Stimulated activated CD8-positive, alpha-beta memory T cell treated with anti-CD3 and anti-CD28 coated beads, Interleukin-15, amount 100 ng/mL, for 48 hours (primary cell): ENCODE measurements around the gene KLHDC8A.
"Not testable (repeated sequence)": the region's sequence is repeated elsewhere in the genome, so short reads cannot be mapped to it uniquely, and the experiment has no call there.

Experiments used
- DNase-seq, 2 donors: peaks; one replicate each; pipeline ENCODE4 v3.0.0-alpha.2; 2020; ENCODE audit warnings: low read depth in 2 of 2

The KLHDC8A gene

DNA sequence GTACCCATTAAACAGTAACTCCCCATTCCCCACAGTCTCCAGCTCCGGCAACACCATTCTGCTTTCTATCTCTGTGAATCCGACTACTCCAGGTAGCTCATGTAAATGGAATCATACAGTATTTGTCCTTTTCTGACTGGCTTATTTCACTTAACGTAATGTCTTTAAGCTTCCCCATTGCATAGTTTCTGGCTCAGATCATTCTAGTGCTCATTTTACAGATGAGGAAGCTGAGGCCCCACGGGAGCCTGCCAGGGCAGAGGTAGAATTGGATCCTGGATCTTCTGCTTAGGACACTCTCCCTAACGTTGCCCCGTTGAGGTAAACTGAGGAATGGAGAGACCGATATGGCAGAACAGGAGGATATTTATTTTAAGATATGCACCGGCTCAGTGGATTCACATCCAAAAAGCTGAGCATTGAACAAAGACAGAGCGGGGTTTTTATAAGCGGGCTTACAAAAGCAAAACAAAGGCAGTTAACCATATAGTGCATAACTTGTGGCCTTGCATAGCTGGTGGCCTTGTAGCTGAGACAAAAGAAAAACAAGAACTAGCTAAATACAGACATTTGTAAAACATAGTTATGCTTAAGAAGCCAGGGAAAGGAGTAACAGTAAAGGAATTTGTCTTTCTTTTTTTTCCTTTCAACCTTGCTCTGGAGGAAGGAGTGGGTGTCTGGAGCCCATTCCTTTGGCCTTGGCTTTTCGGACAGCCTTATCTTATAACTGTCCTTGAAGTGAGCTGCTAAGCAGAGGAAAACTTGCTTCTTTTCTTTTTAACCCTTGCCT, 15.3 kb upstream of the KLHDC8A start:
- no peak for DNase-seq

DNA sequence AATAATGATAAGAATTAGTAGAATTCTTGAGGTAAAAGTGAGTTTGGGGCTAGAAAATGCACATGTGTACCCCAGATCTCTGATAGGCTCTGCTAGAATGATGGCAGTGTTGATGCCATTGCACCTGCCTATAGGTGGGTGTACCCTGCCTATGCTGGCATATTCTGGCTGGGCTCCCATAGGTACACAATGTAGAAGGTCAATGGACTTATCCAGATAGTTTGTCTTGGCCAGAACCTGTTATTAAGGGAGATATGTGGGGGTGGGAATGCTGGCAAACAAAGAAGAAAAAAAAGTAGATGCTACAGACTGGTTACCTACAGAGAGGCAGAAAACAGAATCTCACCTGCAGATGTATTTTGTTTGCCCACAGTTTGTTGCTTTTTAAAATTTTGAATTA, 14.1 kb upstream of the KLHDC8A start:
- no peak for DNase-seq

DNA sequence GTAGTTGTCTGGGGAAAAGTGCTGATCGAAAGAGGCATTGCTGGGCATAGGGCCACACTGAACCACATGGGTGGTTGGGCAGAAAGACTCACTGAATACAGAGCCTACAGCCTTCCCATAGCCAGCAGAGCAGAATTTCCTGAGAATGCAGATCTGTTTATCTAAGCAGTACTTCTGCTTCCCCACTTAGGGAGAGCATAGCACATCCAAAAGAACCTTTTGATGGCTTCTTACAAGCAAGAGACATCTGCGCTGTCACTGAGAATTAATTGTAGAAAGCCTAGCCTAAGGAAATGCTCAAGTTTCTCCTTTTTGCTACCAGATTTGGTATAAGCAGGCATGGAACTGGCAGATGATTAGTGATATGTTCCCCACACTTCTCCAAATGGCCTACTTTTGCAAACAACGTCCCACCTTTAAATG, 13.0 kb upstream of the KLHDC8A start:
- DNase-seq = no peak

DNA sequence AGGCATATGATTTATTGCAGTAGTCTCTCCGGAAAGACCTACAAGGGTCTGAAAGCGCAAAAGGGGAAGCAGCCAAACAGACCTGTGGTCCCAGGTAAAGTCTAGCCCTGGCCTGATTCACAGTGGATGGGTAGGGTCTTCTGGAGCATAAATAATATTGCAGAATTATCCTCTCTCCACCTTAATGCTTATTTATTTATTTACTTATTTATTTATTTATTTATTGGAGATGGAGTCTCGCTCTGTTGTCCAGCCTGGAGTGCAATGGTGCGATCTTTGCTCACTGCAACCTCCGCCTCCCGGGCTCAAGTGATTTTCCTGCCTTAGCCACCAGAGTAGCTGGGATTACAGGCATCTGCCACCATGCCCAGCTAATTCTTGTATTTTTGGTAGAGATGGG, 11.8 kb upstream of the KLHDC8A start:
- no peak for DNase-seq

DNA sequence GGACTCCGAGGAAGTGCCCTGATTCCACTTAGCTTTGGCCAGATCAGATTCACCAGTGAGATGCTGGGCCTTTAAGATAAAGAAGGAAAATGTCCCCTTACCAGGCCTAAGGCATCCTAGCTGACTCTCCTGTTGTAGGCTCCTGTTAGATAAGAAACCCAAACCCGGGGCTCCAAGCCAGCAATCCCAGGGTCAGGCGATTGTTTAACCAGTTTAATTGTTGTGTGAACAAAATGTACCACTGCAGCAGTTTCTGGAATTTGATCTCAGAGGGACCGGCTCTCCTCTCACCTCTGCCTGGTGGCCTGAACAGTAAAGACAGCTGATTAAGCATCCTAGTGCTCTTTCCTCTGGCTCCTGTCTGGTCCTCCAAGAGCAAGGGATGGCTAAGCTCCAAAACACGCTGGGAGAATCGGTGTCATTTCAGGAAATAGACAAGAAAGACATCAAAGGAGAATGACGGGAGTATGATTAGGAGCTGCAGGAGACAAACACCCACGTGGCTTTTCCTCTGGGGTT, 9.3 kb upstream of the KLHDC8A start:
- no peak for DNase-seq

DNA sequence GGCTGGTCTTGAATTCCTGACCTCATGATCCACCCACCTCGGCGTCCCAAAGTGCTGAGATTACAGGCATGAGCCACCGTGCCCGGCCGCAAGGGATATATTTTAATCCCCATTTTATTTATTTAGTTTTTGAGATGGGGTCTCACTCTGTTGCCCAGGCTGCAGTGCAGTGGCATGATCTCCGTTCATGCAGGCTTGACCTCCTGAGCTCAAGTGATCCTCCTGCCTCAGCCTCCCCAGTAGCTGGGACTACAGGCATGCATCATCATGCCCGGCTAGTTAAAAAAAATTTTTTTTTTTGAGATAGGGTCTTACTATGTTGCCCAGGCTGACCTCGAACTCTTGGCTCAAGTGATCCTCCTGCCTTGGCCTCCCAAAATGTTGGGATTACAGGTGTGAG, 8.4 kb upstream of the KLHDC8A start:
- DNase-seq = not testable (repeated sequence)

DNA sequence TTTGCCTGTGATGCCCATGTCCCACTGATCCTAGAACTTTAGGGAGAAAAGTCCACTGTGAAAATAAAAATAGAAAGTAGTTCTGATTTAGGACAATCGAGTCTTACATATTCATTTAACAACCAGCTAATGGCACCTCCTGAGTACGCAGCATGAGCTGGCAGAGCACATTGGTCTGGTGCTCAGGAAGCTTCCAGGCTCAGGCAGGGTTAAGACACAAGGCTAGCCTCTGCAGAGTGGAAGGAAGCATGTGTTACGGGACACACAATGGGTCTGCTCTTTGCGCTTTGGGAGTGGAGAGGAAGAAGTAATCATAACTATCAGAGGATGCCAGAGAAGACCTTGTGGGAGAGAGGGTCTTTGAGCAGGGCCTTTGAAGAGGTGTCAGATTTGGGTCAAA, 4.2 kb upstream of the KLHDC8A start:
- no peak for DNase-seq

DNA sequence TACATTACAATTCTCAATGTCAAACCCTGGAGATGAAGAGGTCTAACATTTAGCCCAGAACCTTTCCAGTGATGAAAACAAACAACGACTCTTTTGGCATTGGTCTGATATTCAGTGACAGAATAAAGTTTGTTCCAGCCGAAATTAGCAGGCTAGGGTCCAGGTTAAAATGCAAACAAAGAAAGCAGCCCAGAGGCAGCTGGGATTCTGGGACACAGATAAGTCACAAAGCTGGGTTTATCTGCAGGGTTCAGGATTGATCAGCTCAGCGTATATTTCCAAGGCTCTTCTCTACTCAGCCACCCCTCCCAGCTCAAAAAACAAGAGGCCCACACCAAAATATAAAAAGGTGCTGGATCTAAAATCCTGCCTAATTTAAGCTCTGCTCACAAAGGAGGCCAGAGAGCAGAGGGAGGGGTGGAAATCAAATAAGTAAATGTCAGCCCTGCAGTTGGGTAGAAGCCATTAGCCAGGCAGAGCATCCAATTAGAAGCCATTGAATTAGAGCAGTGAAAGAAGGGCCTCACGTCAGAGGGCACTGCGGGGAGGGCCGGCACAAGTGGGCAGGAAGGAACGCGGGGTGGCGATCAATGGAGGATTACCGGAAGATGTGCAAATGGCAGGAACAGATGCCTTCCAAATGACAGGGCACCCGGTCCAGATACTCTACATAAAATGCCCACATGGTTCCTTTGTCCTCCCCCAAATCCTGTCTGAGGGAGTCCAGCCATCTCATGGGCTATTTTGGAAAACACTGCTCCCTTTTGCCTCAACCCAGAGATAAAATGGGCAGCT, 3.2 kb upstream of the KLHDC8A start:
- DNase-seq = no peak

DNA sequence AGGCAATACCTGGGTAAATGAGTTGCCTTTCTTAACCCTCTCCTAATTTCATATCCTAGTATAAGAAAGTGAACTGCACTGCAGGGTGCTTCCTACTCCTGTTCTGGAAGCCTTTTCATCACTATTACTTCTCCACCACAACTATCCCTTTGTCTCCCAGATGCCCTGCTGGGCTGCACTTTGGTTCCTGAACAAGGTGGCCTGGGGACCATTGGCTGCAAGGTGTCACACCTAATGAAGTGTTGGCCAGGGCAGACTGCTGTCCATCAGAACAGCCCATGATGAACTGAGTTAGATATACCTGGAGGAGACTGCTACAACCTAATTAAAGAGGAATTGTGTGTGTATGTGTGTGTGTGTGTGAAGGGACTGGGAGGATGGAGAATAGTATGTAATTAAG, 1.9 kb upstream of the KLHDC8A start:
- no peak for DNase-seq

DNA sequence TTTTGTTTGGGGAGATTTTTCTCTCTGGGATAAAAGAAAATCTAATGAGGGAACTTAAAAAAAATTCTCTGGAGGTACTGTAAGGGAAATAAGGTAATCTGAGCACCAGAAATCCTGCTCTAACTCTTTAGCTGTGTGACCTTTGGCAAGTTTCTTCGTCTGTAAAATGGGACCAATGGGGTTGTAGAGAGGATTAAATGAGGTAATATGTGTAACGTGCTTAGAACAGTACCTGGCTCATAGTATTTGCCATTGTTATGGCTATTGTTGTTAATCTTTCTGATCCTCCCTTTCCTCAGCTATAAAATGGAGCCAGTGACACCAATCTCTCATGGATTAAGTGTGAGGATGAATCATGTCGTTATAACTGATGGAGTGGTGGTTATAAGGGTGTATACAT, 845 bp upstream of the KLHDC8A start:
- no peak for DNase-seq

DNA sequence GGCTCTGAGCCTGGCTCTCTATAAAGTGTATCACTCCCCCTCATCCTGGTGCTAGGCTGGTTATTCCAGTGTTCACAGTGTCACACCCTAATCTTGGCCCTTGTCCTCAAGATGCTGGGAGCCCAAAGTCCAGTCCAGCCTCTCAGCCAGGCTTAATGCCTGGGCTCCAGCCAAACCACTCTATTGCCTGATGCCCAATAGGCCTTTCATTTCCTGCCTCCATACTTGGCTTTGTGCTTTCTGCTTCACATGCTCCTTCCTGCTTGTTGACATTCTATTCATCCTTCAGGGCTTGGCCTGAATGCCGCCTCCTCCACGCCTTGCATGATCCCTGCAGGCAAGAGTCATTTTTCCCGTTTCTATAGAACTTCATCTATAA, 1.7 kb downstream of the KLHDC8A start:
- DNase-seq = no peak

DNA sequence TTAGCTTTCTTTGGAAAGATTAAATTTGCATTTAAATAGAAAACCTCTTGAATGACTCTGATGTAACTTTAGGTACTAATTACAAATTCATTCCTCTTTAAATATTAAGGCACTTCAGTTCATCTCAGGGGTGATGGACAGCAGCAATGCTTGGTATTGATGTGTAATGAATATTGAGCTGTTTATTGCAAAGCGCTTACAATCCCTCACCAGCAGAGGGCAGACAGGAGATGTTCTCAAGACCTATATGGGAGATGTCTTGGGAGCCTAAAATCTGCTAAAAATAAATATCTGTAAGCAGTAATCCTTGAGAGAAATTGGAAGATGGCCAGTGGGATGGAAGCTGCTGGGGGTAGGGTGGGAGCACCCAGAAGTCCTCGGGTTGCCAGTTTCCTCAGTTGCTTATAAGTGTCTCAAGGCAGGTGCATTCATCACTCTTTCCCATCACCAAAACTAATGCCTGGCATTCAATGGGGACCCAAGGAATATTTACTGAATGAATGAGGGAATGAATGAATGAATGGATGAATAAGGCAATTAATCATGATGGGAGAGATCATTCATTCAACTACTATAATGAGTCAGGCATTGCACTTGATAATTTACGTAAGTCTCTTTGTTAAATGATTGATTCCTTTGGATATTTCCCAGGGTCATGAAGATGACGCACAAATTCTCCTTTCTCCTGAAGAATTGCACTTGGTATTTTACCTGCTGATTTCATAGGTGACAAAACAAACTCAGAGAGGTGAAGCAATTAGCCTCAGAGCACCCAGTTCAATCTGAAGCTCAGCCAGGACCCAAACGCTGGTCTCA, 2.3 kb downstream of the KLHDC8A start:
- peak in 1 of 2 donors; percentile 30 for DNase-seq

DNA sequence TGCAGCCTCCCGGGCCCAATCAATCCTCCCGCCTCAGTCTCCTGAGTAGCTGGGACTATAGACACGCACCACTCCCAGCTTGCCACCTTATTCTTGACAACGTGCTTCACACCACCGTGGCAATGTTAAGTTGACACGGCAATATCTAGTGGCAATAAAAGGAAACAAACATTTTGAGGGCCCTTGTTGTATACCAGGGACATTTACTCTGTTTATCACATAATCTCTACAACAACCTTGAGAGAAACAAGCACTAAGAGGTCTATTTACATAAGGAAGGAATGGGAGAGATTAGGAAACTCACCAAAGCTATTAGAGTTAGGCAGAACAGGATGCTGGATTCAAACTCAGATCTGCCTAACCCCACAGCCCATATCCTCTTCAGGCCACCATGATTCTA, 3.1 kb downstream of the KLHDC8A start:
- DNase-seq = no peak

DNA sequence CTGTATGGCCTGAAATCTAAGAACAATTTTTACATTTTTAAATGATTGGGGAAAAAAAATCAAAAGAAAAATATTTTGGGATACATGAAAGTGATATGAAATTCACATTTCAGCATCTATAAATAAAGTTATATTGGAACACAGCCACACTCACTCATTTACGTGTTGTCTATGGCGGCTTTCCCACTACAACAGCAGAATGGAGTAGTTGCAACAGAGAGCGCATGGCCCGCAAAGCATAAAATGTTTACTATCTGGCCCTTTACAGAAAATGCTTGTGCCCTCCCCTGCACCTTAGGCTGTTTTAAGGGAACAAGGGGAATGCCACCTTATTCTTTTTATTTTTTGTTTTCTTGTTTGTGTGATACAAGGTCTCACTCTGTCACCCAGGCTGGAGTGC, 3.5 kb downstream of the KLHDC8A start:
- DNase-seq = no peak

DNA sequence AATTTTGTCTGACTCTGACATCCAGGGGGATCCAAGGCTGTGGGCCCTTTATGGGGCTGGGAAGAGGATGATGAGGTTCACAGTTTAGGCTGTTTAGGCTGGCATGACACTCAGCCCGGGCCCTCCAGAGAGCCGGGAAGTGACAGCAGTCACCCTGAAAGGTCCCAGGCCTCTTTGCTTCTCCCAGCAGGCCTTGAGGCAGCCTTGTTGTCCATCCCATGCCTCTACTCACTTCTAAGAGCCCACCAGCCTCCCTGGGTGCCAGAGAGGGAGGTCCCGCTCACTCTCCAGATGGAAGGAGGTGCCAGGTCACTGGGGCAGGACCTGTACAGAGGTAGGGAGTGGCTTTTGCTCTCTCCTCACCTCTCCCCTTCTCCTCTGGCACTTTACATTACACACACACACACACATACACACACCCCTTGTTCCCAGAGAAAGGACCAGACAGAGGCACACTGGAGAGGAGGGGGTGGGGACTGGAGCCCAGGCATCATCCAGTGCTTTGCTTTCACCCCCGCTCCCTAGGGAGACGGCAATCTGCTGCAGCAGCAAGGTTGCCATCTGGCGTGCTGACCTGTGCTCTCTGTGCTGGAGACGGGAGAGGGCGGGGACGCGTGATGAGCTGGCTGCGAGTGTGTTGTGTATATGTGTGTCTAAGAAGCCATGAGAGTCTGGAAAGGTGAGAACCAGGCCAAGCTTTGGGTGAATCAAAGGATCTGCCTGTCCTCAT, 4.6 kb downstream of the KLHDC8A start:
- no peak for DNase-seq

DNA sequence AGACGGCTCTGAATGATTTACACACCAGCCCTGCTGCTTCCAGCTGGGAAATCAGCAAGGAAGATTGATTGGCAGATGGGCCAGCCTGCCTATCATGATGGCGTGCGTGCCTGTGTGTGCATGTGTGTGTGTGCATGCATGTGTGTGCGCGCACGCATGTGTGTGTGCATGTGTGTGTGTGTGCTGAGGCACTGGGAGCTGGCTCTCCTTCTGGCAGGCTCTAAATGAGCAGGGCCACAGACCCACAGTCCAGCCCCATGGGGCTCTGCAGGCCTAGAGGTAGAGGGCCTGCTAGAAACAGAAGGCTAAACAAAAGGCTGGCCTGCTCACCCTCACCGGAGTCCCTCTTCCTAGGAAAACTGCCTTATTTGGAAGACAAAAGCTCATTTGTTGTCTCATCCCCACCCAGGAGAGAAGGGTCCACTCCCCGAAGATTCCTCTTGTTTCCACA, 6.0 kb downstream of the KLHDC8A start:
- no peak for DNase-seq

DNA sequence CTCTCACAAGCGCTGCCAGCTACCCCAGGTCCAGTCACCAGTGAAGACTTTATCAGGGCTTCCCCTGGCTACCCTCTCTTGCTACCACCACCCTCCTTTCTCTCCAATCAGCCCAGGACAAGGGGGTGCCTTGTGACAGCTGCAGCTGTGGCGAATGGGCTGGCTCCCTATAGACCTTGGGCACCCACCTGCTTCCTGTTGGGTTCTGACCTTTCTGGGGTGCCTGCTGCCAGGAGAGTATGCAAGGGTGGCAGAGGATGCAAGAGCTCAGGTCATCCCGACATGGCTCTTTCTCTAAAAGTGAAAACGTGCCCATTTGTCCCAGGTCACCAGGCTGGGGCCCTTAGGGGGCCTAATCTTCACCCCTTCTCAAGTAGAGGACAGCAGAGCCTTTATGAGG, 6.6 kb downstream of the KLHDC8A start:
- DNase-seq = no peak

DNA sequence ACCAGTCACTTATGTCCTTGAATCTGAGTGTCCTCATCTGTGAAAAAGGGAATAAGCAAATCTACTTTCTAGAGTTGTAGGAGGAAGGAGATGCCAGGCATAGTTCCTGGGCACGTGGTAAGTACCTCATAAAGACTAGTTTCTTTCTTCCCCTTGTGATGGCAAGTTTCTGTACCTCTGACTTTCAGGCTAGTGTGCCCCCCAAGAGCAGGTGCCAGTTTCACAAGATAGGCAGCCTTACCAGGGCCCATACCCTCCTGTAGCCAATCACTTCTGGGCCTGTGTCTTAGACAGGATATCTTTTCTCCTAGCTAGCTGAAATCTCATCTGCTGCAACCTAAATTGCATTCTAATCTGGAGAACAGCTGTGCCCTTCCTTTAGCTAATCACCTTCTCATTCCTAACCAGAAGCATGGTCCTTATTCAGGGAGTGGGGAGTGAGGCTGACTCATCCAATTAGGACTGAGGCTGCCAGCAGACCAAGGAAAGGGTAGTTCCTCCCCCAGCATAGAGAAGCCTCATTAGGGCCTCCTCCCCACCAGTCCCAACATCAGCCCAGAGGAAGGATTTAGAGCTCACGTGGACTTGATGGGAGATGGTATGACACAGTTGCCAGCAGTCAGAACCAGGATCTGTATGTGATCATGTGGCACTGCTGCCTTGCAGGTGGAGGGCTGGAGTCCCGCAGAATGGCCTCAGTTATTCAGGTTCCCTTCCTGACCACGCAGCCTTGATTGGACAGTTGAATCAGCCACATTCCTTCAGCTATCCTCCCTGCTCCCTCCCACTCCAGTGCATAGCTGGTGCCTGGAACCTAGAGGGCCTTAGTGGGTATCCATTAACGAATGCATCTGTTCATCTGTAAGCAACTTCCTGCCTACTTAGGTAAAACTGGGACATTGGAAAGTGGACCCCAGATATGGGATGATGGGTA, 7.9 kb downstream of the KLHDC8A start:
- DNase-seq = no peak

DNA sequence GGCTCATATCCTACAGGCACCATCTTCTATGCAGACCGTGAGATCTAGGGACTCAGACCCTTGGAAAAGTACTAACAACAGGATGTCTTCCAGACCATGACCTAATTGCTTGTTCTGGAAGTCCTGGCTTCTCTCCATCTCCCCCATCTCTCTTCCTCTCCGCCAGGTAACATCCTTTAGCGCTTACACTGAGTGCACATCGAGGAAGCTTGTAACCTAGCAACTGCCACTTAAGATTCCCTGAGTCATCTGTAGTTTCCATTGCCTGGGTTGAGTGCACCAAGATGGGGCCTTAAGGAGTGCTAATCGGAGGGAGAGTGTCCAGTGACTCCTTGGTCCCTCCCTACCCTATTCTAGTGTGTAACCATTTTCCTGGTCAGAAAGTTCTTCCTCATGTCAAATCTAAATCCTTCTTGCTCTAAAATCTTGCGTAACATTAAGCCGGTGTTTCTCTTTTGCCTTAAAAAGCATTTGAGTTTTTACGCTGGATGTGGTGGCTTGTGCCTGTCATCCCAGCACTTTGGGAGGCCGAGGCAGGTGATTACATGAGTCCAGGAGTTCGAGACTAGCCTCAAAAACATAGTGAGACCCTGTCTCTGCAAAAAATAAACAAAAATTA, 9.7 kb downstream of the KLHDC8A start:
- DNase-seq = no peak

DNA sequence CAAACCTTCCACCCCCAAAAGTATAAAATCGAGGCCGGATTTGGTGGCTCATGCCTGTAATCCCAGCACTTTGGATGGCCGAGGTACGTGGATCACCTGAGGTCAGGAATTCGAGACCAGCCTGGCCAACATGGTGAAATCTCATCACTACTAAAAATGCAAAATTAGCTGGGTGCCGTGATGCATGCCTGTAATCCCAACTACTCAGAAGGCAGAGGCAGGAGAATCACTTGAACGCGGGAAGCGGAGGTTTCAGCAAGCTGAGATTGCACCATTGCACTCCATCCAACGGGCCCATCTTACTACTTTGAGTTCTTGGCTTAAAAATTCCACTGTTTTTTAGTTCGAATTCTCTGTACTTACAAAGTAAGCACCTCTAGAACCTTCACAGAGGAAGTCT, 11.0 kb downstream of the KLHDC8A start:
- no peak for DNase-seq
